CD4-positive, alpha-beta T cell (primary cell): ENCODE data around the gene TLCD5. TPM values are rescaled to one million over a fixed set of nuclear protein-coding genes. Genes with fewer than 3 reads are reported as not detected.

Source experiments
- ATAC-seq: fragments of 200-7000 bp; cut with Tn5 transposase; one replicate; pipeline ENCODE4 v1.10.0; 2022; ENCODE audit warnings: mild to moderate bottlenecking; ENCODE audit not compliant: poor library complexity
- CTCF ChIA-PET: fragments of 350-600 bp; sonication (Branson Sonifier 250); formaldehyde crosslinking; loops from one replicate; lab custom pipeline; 2021; ENCODE audit warnings: antibody characterized with exemption, inconsistent platforms; lab: Charles Lee
- POLR2A ChIA-PET: fragments of 350-600 bp; sonication (Branson Sonifier 250); formaldehyde crosslinking; loops from one replicate; lab custom pipeline; 2021; ENCODE audit warnings: antibody characterized with exemption, inconsistent platforms; lab: Charles Lee
- DNase-seq, 14 experiments: peaks; one replicate each; pipeline ENCODE4 v3.0.0-alpha.2; 2013 to 2020; ENCODE audit warnings: mixed read lengths in 2 of 14
- H3K27ac ChIP-seq, 2 donors: one replicate each; pipeline versions ENCODE4 v1.5.1 to v1.7.0; 2013; ENCODE audit warnings: low read length in 2 of 2, low read depth in 1 of 2, mild to moderate bottlenecking in 1 of 2
- H3K27me3 ChIP-seq, 2 experiments: 1 replicate in 1 of 2; 2 replicates in 1 of 2; pipeline versions ENCODE4 v1.6.1 to v1.7.0; 2013; ENCODE audit warnings: low read length in 2 of 2, control low read depth in 1 of 2, mild to moderate bottlenecking in 1 of 2, moderate library complexity in 1 of 2; ENCODE audit not compliant: insufficient read depth in 2 of 2, control insufficient read depth in 1 of 2
- H3K36me3 ChIP-seq: one replicate; pipeline ENCODE4 v1.6.1; 2013; ENCODE audit warnings: low read length, control low read depth; ENCODE audit not compliant: insufficient read depth
- H3K4me1 ChIP-seq: one replicate; pipeline ENCODE4 v1.6.1; 2013; ENCODE audit warnings: low read length, control low read depth; ENCODE audit not compliant: insufficient read depth
- H3K4me3 ChIP-seq: one replicate; pipeline ENCODE4 v1.5.1; 2013; ENCODE audit warnings: mild to moderate bottlenecking, low read length, moderate library complexity
- H3K9me3 ChIP-seq, 2 experiments: 1 replicate in 1 of 2; 2 replicates in 1 of 2; pipeline versions ENCODE4 v1.6.1 to v1.7.0; 2013; ENCODE audit warnings: low read length in 2 of 2, mild to moderate bottlenecking in 2 of 2, control low read depth in 1 of 2, moderate library complexity in 1 of 2; ENCODE audit not compliant: control insufficient read depth in 1 of 2, insufficient read depth in 1 of 2
- H3K27ac Mint-ChIP-seq: one replicate; pipeline ENCODE4 v1.8.0; 2020; ENCODE audit warnings: mixed read lengths
- H3K27me3 Mint-ChIP-seq: one replicate; pipeline ENCODE4 v1.8.0; 2021; ENCODE audit warnings: mixed read lengths
- H3K36me3 Mint-ChIP-seq: one replicate; pipeline ENCODE4 v1.8.0; 2021; ENCODE audit warnings: low read depth, mixed read lengths
- H3K4me1 Mint-ChIP-seq: one replicate; pipeline ENCODE4 v1.8.0; 2021; ENCODE audit warnings: low read depth, mixed read lengths
- H3K4me3 Mint-ChIP-seq: one replicate; pipeline ENCODE4 v1.8.0; 2020; ENCODE audit warnings: mild to moderate bottlenecking, mixed read lengths
- H3K9me3 Mint-ChIP-seq: one replicate; pipeline ENCODE4 v1.8.0; 2020; ENCODE audit warnings: mixed read lengths
- intact Hi-C, 2 experiments: fragments of 100-400 bp; cut with DNase I in 1 of 2; cut with micrococcal nuclease in 1 of 2; formaldehyde crosslinking; loops; one replicate each; pipeline versions ENCODE4 v1.15.1 to v1.9.0; 2023 to 2025; cut with DNase I, micrococcal nuclease
- total RNA-seq, 174 experiments: library from RNA in 2 of 174; stranded (reverse) in 2 of 174; gene quantifications; one replicate each; pipeline ENCODE4 v1.2.3 and lab custom pipeline; 2021 to 2026
- TF ChIP-seq, protein P1 (sequence below): fragments of 200-600 bp; IDR thresholded peaks from one replicate; pipeline ENCODE4 v1.8.0; 2022; ENCODE audit warnings: antibody characterized with exemption, mild to moderate bottlenecking

The TLCD5 gene
- total RNA-seq, 2 experiments from 2014 or later, result not detected

DNA sequence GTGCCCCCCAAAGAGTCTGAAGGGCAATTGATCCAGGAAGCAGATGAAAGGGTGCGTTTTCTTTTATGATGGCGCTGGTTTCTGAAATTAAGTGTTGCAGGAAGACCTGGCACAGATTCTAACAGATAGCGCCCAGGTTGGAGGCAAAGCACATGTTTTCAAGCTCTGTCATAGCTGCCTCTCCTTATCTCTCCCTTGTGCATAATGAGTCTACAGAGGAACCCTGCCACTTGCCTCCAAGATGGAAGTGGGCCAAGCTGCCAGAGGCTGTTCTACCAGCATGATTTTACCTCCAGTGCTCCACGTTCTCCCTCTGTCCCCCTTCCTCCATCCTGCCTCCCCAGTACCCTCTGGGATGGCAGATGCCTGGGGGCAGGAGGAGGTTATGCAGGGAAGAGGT, 30.0 kb upstream of the TLCD5 start:
- Mint-ChIP-seq H3K36me3 (no peaks in the 10 kb centered on the region), H3K27me3 (peaks cover 53% of the 10 kb centered on the region), H3K27ac (no peak overlapping the region), H3K9me3 (no peaks in the 10 kb centered on the region), H3K4me3 (no peak overlapping the region), H3K4me1 (no peaks in the 10 kb centered on the region)
- intact Hi-C loops, result no loop called here
- POLR2A ChIA-PET, result no interaction called here
- H3K36me3 ChIP-seq, result no peaks in the 10 kb centered on the region
- H3K27ac ChIP-seq, result no peak overlapping the region
- TF ChIP-seq, protein P1, sequence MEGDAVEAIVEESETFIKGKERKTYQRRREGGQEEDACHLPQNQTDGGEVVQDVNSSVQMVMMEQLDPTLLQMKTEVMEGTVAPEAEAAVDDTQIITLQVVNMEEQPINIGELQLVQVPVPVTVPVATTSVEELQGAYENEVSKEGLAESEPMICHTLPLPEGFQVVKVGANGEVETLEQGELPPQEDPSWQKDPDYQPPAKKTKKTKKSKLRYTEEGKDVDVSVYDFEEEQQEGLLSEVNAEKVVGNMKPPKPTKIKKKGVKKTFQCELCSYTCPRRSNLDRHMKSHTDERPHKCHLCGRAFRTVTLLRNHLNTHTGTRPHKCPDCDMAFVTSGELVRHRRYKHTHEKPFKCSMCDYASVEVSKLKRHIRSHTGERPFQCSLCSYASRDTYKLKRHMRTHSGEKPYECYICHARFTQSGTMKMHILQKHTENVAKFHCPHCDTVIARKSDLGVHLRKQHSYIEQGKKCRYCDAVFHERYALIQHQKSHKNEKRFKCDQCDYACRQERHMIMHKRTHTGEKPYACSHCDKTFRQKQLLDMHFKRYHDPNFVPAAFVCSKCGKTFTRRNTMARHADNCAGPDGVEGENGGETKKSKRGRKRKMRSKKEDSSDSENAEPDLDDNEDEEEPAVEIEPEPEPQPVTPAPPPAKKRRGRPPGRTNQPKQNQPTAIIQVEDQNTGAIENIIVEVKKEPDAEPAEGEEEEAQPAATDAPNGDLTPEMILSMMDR, result no peak
- H3K4me3 ChIP-seq, result no peak overlapping the region
- CTCF ChIA-PET, result interaction anchor here (1.5 kb wide), 1 partner anchor 8 kb away, joined by 5 read pairs; no protein-coding TSS in a partner anchor
- DNase-seq (no peak), ATAC-seq (no peak)
- H3K9me3 ChIP-seq, result no peaks in the 10 kb centered on the region
- H3K27me3 ChIP-seq, result peaks cover 12 to 23% of the 10 kb centered on the region in 2 experiments
- H3K4me1 ChIP-seq, result no peaks in the 10 kb centered on the region

DNA sequence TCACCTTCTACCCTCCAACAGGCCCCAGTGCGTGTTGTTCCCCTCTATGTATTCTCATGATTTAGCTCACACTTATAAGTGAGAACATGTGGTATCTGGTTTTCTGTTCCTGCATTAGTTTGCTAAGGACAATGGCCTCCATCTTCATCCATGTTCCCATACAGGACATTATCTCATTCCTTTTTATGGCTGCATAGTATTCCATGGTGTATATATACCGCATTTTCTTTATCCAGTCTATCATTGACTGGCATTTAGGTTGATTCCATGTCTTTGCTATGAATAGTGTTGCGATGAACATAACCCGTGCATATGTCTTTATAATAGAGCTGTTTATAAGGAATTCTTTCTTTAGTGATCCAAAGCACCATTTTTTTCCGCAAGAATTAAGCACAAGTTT, 28.5 kb upstream of the TLCD5 start:
- no peaks in the 10 kb centered on the region for H3K36me3 ChIP-seq
- ATAC-seq (no peak), DNase-seq (no peak)
- H3K27me3 Mint-ChIP-seq, result peaks cover 59% of the 10 kb centered on the region
- intact Hi-C loops, result no loop called here
- ChIA-PET POLR2A (no interaction called here), CTCF (no interaction called here)
- no peaks in the 10 kb centered on the region for H3K9me3 Mint-ChIP-seq
- no peak overlapping the region for H3K4me3 ChIP-seq
- no peak overlapping the region for H3K27ac ChIP-seq
- TF ChIP-seq, protein P1, result no peak
- no peaks in the 10 kb centered on the region for H3K4me1 Mint-ChIP-seq
- no peaks in the 10 kb centered on the region for H3K4me1 ChIP-seq
- H3K9me3 ChIP-seq, result no peaks in the 10 kb centered on the region
- no peak overlapping the region for H3K27ac Mint-ChIP-seq
- peaks cover 12 to 21% of the 10 kb centered on the region in 2 experiments for H3K27me3 ChIP-seq
- H3K36me3 Mint-ChIP-seq, result no peaks in the 10 kb centered on the region
- no peak overlapping the region for H3K4me3 Mint-ChIP-seq

DNA sequence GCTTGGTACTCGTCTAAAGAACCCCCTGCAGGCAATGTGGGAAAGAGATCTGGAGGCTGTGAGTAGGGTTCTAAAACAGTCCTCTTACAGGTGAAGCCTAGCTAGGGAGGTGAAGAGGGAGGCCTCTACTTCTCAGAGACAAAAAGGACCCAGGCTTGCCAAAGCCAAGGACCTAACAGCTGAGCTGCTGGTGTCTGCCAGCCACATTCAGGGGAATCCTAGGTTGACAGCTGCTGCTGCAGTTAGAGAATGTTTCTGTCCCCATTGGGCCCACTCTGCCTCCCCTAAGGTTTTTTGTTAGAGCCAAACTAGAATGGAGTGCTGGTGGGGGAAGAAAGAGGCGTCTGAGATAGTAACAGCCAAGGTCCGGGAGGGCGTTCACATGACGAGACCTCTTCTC, 26.6 kb upstream of the TLCD5 start:
- peaks cover 60% of the 10 kb centered on the region for H3K27me3 Mint-ChIP-seq
- ChIA-PET CTCF (no interaction called here), POLR2A (no interaction called here)
- DNase-seq (no peak), ATAC-seq (no peak)
- H3K4me3 ChIP-seq, result no peak overlapping the region
- intact Hi-C loops, result no loop called here
- no peaks in the 10 kb centered on the region for H3K4me1 ChIP-seq
- no peaks in the 10 kb centered on the region for H3K36me3 Mint-ChIP-seq
- no peak overlapping the region for H3K27ac ChIP-seq
- TF ChIP-seq, protein P1, result no peak
- H3K4me3 Mint-ChIP-seq, result no peak overlapping the region
- H3K27ac Mint-ChIP-seq, result no peak overlapping the region
- H3K9me3 ChIP-seq, result no peaks in the 10 kb centered on the region
- no peaks in the 10 kb centered on the region for H3K9me3 Mint-ChIP-seq
- no peaks in the 10 kb centered on the region for H3K4me1 Mint-ChIP-seq
- no peaks in the 10 kb centered on the region for H3K36me3 ChIP-seq
- peaks cover 13 to 15% of the 10 kb centered on the region in 2 experiments for H3K27me3 ChIP-seq
